Measurements from ENCODE around the gene TCF3. TPM values are rescaled to one million over a fixed set of nuclear protein-coding genes. Genes with fewer than 3 reads are reported as not detected.

The TCF3 gene
- total RNA-seq, 1 donor = 37.4 TPM

- no peak overlapping the region for H3K4me3 ChIP-seq (ENCODE audit: low read length)
- H3K9me3 ChIP-seq (ENCODE audit: low read depth, low read length) = no peaks in the 10 kb centered on the region
- peaks cover 8% of the 10 kb centered on the region for H3K4me1 ChIP-seq (ENCODE audit: insufficient read depth, low read length)
- H3K27me3 ChIP-seq (ENCODE audit: insufficient read depth, low read length) = no peaks in the 10 kb centered on the region
Measured at GRCh38 chr19:1567116-1567847, 85.1 kb downstream of the TCF3 start.

GRCh38 chr19:1566392-1567115 lies 85.9 kb downstream of the TCF3 start:
- Histone ChIP-seq H3K4me1 (ENCODE audit: insufficient read depth, low read length) (peaks cover 8% of the 10 kb centered on the region), H3K9me3 (ENCODE audit: low read depth, low read length) (no peaks in the 10 kb centered on the region), H3K27me3 (ENCODE audit: insufficient read depth, low read length) (no peaks in the 10 kb centered on the region), H3K4me3 (ENCODE audit: low read length) (no peak overlapping the region)

GRCh38 chr19:1563251-1563650 lies 89.2 kb downstream of the TCF3 start:
- Histone ChIP-seq H3K9me3 (ENCODE audit: low read depth, low read length) (no peaks in the 10 kb centered on the region), H3K27me3 (ENCODE audit: insufficient read depth, low read length) (no peaks in the 10 kb centered on the region), H3K4me1 (ENCODE audit: insufficient read depth, low read length) (peaks cover 8% of the 10 kb centered on the region), H3K4me3 (ENCODE audit: low read length) (no peak overlapping the region)

DNA sequence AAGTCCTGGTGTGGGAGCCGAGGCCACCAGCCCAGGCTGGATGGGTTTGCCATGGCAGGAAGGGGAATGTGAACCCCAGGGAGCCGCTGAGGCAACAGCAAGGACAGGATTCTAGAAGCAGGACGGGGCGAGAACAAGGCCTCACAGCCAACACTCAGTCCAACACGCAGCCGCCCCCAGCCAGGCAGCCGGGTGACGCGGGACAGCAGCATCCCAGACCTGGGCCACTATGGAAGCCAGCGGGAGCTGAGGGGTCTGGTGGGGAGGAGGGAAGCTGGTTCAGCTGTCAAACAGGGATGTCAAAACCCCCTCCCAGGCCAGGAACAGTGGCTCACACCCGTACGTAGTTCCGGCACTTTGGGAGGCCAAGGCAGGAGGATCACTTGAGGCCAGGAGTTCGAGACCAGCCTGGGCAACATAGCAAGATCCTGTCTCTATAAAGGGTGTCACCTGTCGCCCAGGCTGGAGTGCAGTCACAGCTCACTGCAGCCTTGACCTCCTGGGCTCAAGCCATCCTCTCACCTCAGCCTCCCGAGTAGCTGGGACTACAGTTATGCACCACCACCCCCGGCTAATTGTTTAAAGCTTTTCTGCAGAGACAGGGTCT lies 91.1 kb downstream of the TCF3 start:
- no peaks in the 10 kb centered on the region for H3K27me3 ChIP-seq (ENCODE audit: insufficient read depth, low read length)
- H3K4me3 ChIP-seq (ENCODE audit: low read length) = no peak overlapping the region
- no peaks in the 10 kb centered on the region for H3K9me3 ChIP-seq (ENCODE audit: low read depth, low read length)
- no peaks in the 10 kb centered on the region for H3K4me1 ChIP-seq (ENCODE audit: insufficient read depth, low read length)

GRCh38 chr19:1560286-1560882 lies 92.0 kb downstream of the TCF3 start:
- H3K4me1 ChIP-seq (ENCODE audit: insufficient read depth, low read length) = no peaks in the 10 kb centered on the region
- no peaks in the 10 kb centered on the region for H3K9me3 ChIP-seq (ENCODE audit: low read depth, low read length)
- H3K27me3 ChIP-seq (ENCODE audit: insufficient read depth, low read length) = no peaks in the 10 kb centered on the region
- H3K4me3 ChIP-seq (ENCODE audit: low read length) = no peak overlapping the region

Other genes with a start within 250 kb of the TCF3 start
- 63.0 TPM for gene DAZAP1, start 245.0 kb downstream of the TCF3 start, total RNA-seq
- 1,183 TPM for gene RPS15, start 214.2 kb downstream of the TCF3 start, total RNA-seq
- 0.10 TPM for gene APC2, start 202.5 kb downstream of the TCF3 start, total RNA-seq
- gene C19orf25, start 173.4 kb downstream of the TCF3 start, total RNA-seq = 11.4 TPM
- gene PCSK4, start 162.3 kb downstream of the TCF3 start, total RNA-seq = 1.2 TPM
- 2.1 TPM for gene REEP6, start 161.4 kb downstream of the TCF3 start, total RNA-seq
- 0.84 TPM for gene ADAMTSL5, start 139.6 kb downstream of the TCF3 start, total RNA-seq
- not detected for gene PLK5, start 128.5 kb downstream of the TCF3 start, total RNA-seq
- 2.1 TPM for gene MEX3D, start 84.3 kb downstream of the TCF3 start, total RNA-seq
- 25.1 TPM for gene MBD3, start 59.8 kb downstream of the TCF3 start, total RNA-seq
- gene UQCR11, start 47.2 kb downstream of the TCF3 start, total RNA-seq = 31.6 TPM
- gene ONECUT3, start 100.9 kb upstream of the TCF3 start, total RNA-seq = not detected
- gene ATP8B3, start 159.7 kb upstream of the TCF3 start, total RNA-seq = 0.73 TPM
- gene REXO1, start 195.9 kb upstream of the TCF3 start, total RNA-seq = 66.2 TPM
- 12.4 TPM for gene KLF16, start 211.0 kb upstream of the TCF3 start, total RNA-seq
- 97.8 TPM for gene ABHD17A, start 232.9 kb upstream of the TCF3 start, total RNA-seq

Measured in mononuclear cell (primary cell).